ENCODE results near the gene KCNK1. TPM values are rescaled to one million over a fixed set of nuclear protein-coding genes. Genes with fewer than 3 reads are reported as not detected.

KCNK1 gene
- total and polyA plus RNA-seq, 2 of the 4 experiments (the other 2 are of a cell fraction) = 0.90 to 1.6 TPM

DNA sequence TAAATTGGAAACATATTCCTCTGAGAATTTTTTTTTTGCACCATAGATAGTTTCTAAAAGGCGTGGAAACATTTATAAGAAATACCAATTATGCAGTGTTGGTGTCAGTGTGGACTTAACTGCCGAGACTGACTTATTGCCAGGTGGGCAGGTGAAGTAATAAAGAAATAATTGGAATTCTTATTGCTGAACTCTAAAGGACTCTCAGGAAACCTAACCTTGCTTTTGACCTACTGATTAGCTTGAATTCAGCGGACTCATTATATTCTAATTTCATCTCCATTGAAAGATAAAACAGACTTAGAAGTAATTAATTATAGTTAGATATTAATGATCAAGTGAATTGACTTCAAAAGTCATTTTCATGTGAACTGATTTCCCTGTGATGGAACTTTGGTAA lies 26.3 kb downstream of the KCNK1 start:
- no peak overlapping the region for H3K4ac ChIP-seq (ENCODE audit: low read depth, low read length)
- H3K14ac ChIP-seq (replicated peaks; ENCODE audit: low read depth, low read length) = no peak overlapping the region
- no peak overlapping the region for H4K5ac ChIP-seq (ENCODE audit: low read depth, low read length)
- CTCF ChIA-PET = no interaction called here
- H3K18ac ChIP-seq (ENCODE audit: low read depth, low read length) = no peak overlapping the region
- no CpG with 5 or more reads among the region's 3 CpGs for WGBS, 2 experiments (ENCODE audit: extremely low coverage in 2 of 2, insufficient read length in 1 of 2)
- no peak overlapping the region for H2BK5ac ChIP-seq (ENCODE audit: low read depth, low read length, poor library complexity, severe bottlenecking)
- no peak overlapping the region for H2BK120ac ChIP-seq (ENCODE audit: low read depth, low read length)
- H2BK15ac ChIP-seq (ENCODE audit: low read depth, low read length) = no peak overlapping the region
- H2AK5ac ChIP-seq (ENCODE audit: low read depth, low read length) = no peak overlapping the region
- H3K23ac ChIP-seq (ENCODE audit: low read depth, low read length) = no peak overlapping the region
- in situ Hi-C loops (cut with MboI; ENCODE audit: low sequenced_read_pairs) = no loop called here
- no peak overlapping the region for H2AFZ ChIP-seq (replicated peaks; ENCODE audit: low read length, poor library complexity)
- H3K9me1 ChIP-seq (ENCODE audit: insufficient read depth, low read length) = no peaks in the 10 kb centered on the region
- no peak overlapping the region for H3K9ac ChIP-seq (ENCODE audit: low read depth, low read length)
- no peak overlapping the region for H2BK20ac ChIP-seq (ENCODE audit: low read depth, low read length)
- H3K36me3 ChIP-seq (ENCODE audit: control insufficient read depth, insufficient read depth, low read length) = no peaks in the 10 kb centered on the region
- no peak overlapping the region for H3K56ac ChIP-seq (ENCODE audit: extremely low read depth, insufficient read depth, low read length)
- H3K4me2 ChIP-seq (ENCODE audit: low read depth, low read length) = no peak overlapping the region
- no TSS peak for BruUV-seq (replicated peaks)
- peaks cover 6% of the 10 kb centered on the region; the same call in 1 of the 2 replicates for H3K9me3 ChIP-seq (ENCODE audit: control insufficient read depth, insufficient read depth, low read length)
- H3K4me1 ChIP-seq (ENCODE audit: control insufficient read depth, insufficient read depth, low read length) = no peaks in the 10 kb centered on the region
- POLR2A ChIA-PET (ENCODE audit: unreplicated experiment) = no interaction called here
- no peak overlapping the region for H3K27ac ChIP-seq (ENCODE audit: insufficient read depth, low read length)
- no peaks in the 10 kb centered on the region for H3K79me1 ChIP-seq (ENCODE audit: low read depth in 1 of 2, low read length in 2 of 2)
- H4K8ac ChIP-seq (ENCODE audit: low read depth in 2 of 2, low read length in 2 of 2) = no peak overlapping the region
- H3K27me3 ChIP-seq (ENCODE audit: control insufficient read depth, insufficient read depth, low read length) = no peaks in the 10 kb centered on the region
- no peak for TF ChIP-seq CEBPB (IDR thresholded peaks at IDR 0.05; ENCODE audit: low read depth, low read length)
- TF ChIP-seq RFX5 (IDR thresholded peaks at IDR 0.05; ENCODE audit: low read depth, low read length) = no peak
- TF ChIP-seq SMC3 (IDR thresholded peaks at IDR 0.05; ENCODE audit: low read depth, low read length) = no peak
- TF ChIP-seq MAFK (IDR thresholded peaks at IDR 0.05; ENCODE audit: low read depth, low read length) = no peak
- no peak for TF ChIP-seq BHLHE40 (IDR thresholded peaks at IDR 0.05; ENCODE audit: low read depth, low read length)
- TF ChIP-seq, protein P1, sequence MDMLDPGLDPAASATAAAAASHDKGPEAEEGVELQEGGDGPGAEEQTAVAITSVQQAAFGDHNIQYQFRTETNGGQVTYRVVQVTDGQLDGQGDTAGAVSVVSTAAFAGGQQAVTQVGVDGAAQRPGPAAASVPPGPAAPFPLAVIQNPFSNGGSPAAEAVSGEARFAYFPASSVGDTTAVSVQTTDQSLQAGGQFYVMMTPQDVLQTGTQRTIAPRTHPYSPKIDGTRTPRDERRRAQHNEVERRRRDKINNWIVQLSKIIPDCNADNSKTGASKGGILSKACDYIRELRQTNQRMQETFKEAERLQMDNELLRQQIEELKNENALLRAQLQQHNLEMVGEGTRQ (IDR thresholded peaks at IDR 0.05; ENCODE audit: low read depth, low read length) = no peak
- no peak for TF ChIP-seq CTCF (conservative IDR thresholded peaks at IDR 0.05; ENCODE audit: low read depth, low read length)
- no peaks in the 10 kb centered on the region for H4K20me1 ChIP-seq (ENCODE audit: insufficient read depth, low read length)
- dilution Hi-C loops (cut with HindIII; ENCODE audit: low sequenced_read_pairs, unreplicated experiment) = no loop called here
- no peak overlapping the region for H3K4me3 ChIP-seq (ENCODE audit: insufficient read depth, low read depth, low read length)
- no peak overlapping the region for H2AK9ac ChIP-seq (replicated peaks; ENCODE audit: low read depth, low read length, poor library complexity)
- ATAC-seq (ENCODE audit: low read depth) (no peak), DNase-seq (no peak)
- H4K91ac ChIP-seq (ENCODE audit: insufficient read depth, low read depth, low read length) = no peak overlapping the region
- intact Hi-C loops (cut with micrococcal nuclease) = no loop called here

All from IMR-90 (cell line).